Activated CD8-positive, alpha-beta T cell treated with anti-CD3 and anti-CD28 coated beads for 36 hours (primary cell): Measurements from ENCODE around the gene MYH2. TPM values are rescaled to one million over a fixed set of nuclear protein-coding genes. Genes with fewer than 3 reads are reported as not detected.

Experiments used
- ATAC-seq: fragments of 200-7000 bp; cut with Tn5 transposase; one replicate; pipeline ENCODE4 v1.10.0; 2021; ENCODE audit warnings: mild to moderate bottlenecking, moderate library complexity
- CTCF ChIA-PET: fragments of 350-600 bp; sonication (Branson Sonifier 250); formaldehyde crosslinking; loops from one replicate; lab custom pipeline; 2021; ENCODE audit warnings: antibody characterized with exemption; lab: Charles Lee
- POLR2A ChIA-PET: fragments of 350-600 bp; sonication (Branson Sonifier 250); formaldehyde crosslinking; loops from one replicate; lab custom pipeline; 2021; ENCODE audit warnings: antibody characterized with exemption; lab: Charles Lee
- DNase-seq: peaks from one replicate; pipeline ENCODE4 v3.0.0-alpha.2; 2020
- H3K27ac Mint-ChIP-seq: one replicate; pipeline ENCODE4 v1.8.0; 2021; ENCODE audit warnings: mild to moderate bottlenecking, mixed read lengths
- H3K27me3 Mint-ChIP-seq: one replicate; pipeline ENCODE4 v1.8.0; 2021; ENCODE audit warnings: mixed read lengths
- H3K36me3 Mint-ChIP-seq: one replicate; pipeline ENCODE4 v1.8.0; 2021; ENCODE audit warnings: low read depth, mixed read lengths
- H3K4me1 Mint-ChIP-seq: one replicate; pipeline ENCODE4 v1.8.0; 2021; ENCODE audit warnings: low read depth, mixed read lengths
- H3K4me3 Mint-ChIP-seq: one replicate; pipeline ENCODE4 v1.8.0; 2021; ENCODE audit warnings: mild to moderate bottlenecking, moderate library complexity, mixed read lengths
- H3K9me3 Mint-ChIP-seq: one replicate; pipeline ENCODE4 v1.8.0; 2021; ENCODE audit warnings: mixed read lengths
- CTCF ChIP-seq: fragments of 200-600 bp; IDR thresholded peaks from one replicate; pipeline ENCODE4 v1.8.0; 2022; ENCODE audit warnings: antibody characterized with exemption, mild to moderate bottlenecking
- intact Hi-C: fragments of 100-400 bp; cut with micrococcal nuclease; formaldehyde crosslinking; loops from one replicate; pipeline ENCODE4 v1.10.0; 2022
- total RNA-seq, 2 experiments: library from RNA; stranded (reverse); gene quantifications; one replicate each; pipeline ENCODE4 v1.2.3, GENCODE V29; 2021

MYH2 gene
- total RNA-seq, 2 experiments from 2014 or later, result not detected

DNA sequence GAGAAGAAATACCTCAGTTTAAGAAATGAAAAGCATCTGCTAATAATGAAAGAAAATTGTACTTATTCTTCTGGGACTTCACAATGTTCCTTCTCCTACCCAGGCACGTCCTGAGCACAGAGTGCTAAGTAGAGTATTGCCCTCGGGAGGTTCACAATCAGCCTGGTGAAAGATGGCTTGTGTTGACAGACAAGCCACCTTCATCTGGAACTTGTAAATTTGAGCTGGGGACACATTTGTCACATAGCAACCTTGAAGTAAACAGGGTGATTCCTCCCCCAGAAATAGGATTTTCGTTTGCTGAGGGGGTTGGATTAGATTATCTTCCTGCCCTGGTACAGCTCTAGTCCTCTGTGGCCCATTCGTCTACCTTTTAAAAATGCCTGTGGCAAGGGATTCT is 34.4 kb upstream of the MYH2 start:
- DNase-seq (no peak), ATAC-seq (no peak)
- TF ChIP-seq CTCF, result no peak
- no peaks in the 10 kb centered on the region for H3K9me3 Mint-ChIP-seq
- no peaks in the 10 kb centered on the region for H3K36me3 Mint-ChIP-seq
- no peak overlapping the region for H3K4me3 Mint-ChIP-seq
- CTCF ChIA-PET, result interaction anchor here (1.0 to 1.2 kb wide), 3 partner anchors 10 to 47 kb away, joined by 3 to 4 read pairs (median 3); no protein-coding TSS in a partner anchor
- H3K27ac Mint-ChIP-seq, result no peak overlapping the region
- no peaks in the 10 kb centered on the region for H3K4me1 Mint-ChIP-seq
- intact Hi-C loops, result no loop called here
- H3K27me3 Mint-ChIP-seq, result peaks cover 2% of the 10 kb centered on the region
- POLR2A ChIA-PET, result interaction anchor here (0.9 kb wide), 1 partner anchor 16 kb away, joined by 3 read pairs; no protein-coding TSS in a partner anchor

- CTCF ChIA-PET, result interaction anchor here (1.1 kb wide), 1 partner anchor 38 kb away, joined by 3 read pairs; no protein-coding TSS in a partner anchor
Measured at GRCh38 chr17:10579270-10579669, 29.8 kb upstream of the MYH2 start.

GRCh38 chr17:10574324-10574723 is 24.9 kb upstream of the MYH2 start:
- DNase-seq (no peak), ATAC-seq (no peak)
- intact Hi-C loops, result no loop called here
- POLR2A ChIA-PET, result no interaction called here
- CTCF ChIA-PET, result interaction anchor here (0.9 kb wide), 1 partner anchor 10 kb away, joined by 3 read pairs; no protein-coding TSS in a partner anchor
- Mint-ChIP-seq H3K27ac (no peak overlapping the region), H3K4me3 (no peak overlapping the region), H3K36me3 (no peaks in the 10 kb centered on the region), H3K27me3 (peaks cover 5% of the 10 kb centered on the region), H3K9me3 (no peaks in the 10 kb centered on the region), H3K4me1 (no peaks in the 10 kb centered on the region)
- no peak for TF ChIP-seq CTCF

More at GRCh38 chr17:10579270-10579669, 29.8 kb upstream of the MYH2 start:
- no peak overlapping the region for H3K27ac Mint-ChIP-seq
- H3K4me3 Mint-ChIP-seq, result no peak overlapping the region
- no peak for DNase-seq
- TF ChIP-seq CTCF, result no peak
- no peaks in the 10 kb centered on the region for H3K9me3 Mint-ChIP-seq
- no peaks in the 10 kb centered on the region for H3K4me1 Mint-ChIP-seq
- intact Hi-C loops, result no loop called here
- peaks cover under 1% of the 10 kb centered on the region for H3K27me3 Mint-ChIP-seq
- POLR2A ChIA-PET, result no interaction called here
- no peak for ATAC-seq
- H3K36me3 Mint-ChIP-seq, result no peaks in the 10 kb centered on the region

DNA sequence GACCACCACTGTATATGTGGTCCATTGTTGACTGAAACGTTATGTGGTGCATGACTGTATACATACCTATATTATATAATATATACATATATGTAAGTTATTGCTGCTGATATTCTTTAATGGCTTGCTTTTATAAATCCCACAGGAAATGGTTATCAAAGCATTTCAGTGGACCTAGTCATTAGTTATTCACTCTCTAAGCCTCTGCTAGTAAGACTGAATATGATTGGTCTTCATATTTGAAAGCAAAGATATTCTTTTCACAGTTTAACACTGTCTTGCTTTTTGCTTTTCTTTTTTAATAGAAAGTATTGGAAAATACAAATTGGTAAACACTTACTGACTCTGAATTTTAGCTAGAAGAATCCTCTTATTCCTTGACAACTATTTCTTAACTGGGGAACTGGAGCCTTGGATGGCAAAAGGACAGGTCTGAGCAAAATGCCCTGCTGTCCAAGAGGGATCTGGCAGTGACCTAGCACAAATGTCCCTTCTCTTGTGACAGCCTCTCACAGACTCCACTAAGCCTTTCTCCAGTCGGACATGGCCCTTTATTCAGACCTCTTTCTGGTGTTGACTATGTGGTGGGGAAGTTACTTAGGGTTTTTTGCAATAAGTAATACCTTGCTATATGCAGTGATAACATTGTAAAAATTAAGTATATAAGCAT is 14.7 kb upstream of the MYH2 start:
- peaks cover 12% of the 10 kb centered on the region for H3K27me3 Mint-ChIP-seq
- DNase-seq (no peak), ATAC-seq (no peak)
- H3K4me3 Mint-ChIP-seq, result no peak overlapping the region
- H3K9me3 Mint-ChIP-seq, result no peaks in the 10 kb centered on the region
- CTCF ChIA-PET, result no interaction called here
- intact Hi-C loops, result no loop called here
- no peaks in the 10 kb centered on the region for H3K4me1 Mint-ChIP-seq
- POLR2A ChIA-PET, result no interaction called here
- no peak overlapping the region for H3K27ac Mint-ChIP-seq
- TF ChIP-seq CTCF, result no peak
- no peaks in the 10 kb centered on the region for H3K36me3 Mint-ChIP-seq

GRCh38 chr17:10558049-10558448 is 8.6 kb upstream of the MYH2 start:
- no peaks in the 10 kb centered on the region for H3K9me3 Mint-ChIP-seq
- ATAC-seq (no peak), DNase-seq (no peak)
- H3K27ac Mint-ChIP-seq, result no peak overlapping the region
- H3K36me3 Mint-ChIP-seq, result no peaks in the 10 kb centered on the region
- no peaks in the 10 kb centered on the region for H3K4me1 Mint-ChIP-seq
- TF ChIP-seq CTCF, result no peak
- H3K27me3 Mint-ChIP-seq, result peaks cover 5% of the 10 kb centered on the region
- POLR2A ChIA-PET, result no interaction called here
- intact Hi-C loops, result no loop called here
- no peak overlapping the region for H3K4me3 Mint-ChIP-seq
- CTCF ChIA-PET, result interaction anchor here (1.4 kb wide), 1 partner anchor 59 kb away, joined by 3 read pairs; no protein-coding TSS in a partner anchor
